K562 (cell line): ENCODE results near the gene BCL3. TPM values are rescaled to one million over a fixed set of nuclear protein-coding genes. Genes with fewer than 3 reads are reported as not detected.

Experiments
- ATAC-seq: fragments of 200-7000 bp; cut with Tn5 transposase; 3 replicates; pipeline ENCODE4 v1.9.1; 2020; ENCODE audit warnings: moderate library complexity
- BruUV-seq: library from RNA; stranded (reverse); fragments of 400-500 nt; replicated peaks from 2 replicates; lab custom pipeline; 2021; lab: Mats Ljungman, UMichigan
- CTCF ChIA-PET: fragments of 300-600 bp; formaldehyde crosslinking; extraction: SDS; loops from one replicate; lab custom pipeline; 2021; ENCODE audit warnings: low intra/inter-chr PET ratio; lab: Yijun Ruan, JAX
- POLR2A ChIA-PET: fragments of 300-600, 350-650 bp; sonication (Branson Sonifier 250); formaldehyde crosslinking; extraction: SDS; loops from one replicate; lab custom pipeline; 2021; ENCODE audit warnings: antibody characterized with exemption, inconsistent platforms; lab: Yijun Ruan, JAX
- DNase-seq, 4 experiments: peaks; one replicate each; pipeline versions ENCODE4 v3.0.0 to v3.0.0-alpha.2; 2011 to 2018; ENCODE audit warnings: low spot score in 3 of 4, mixed read lengths in 3 of 4; ENCODE audit errors: extremely low read depth in 1 of 4
- FAIRE-seq: peaks from 2 replicates; lab custom pipeline; 2011; peaks lifted over from hg19 to GRCh38; lab: Jason Lieb, UNC
- H2AFZ ChIP-seq: 2 replicates; pipeline ENCODE4 v1.6.0; 2011; ENCODE audit warnings: low read depth, low read length, control low read depth, inconsistent platforms
- H3K27ac ChIP-seq: fragments of 200-600 bp; 3 replicates; pipeline ENCODE4 v1.8.0; 2011; ENCODE audit warnings: low read depth, mild to moderate bottlenecking, control low read depth, inconsistent platforms, low read length, moderate library complexity, mixed read lengths; ENCODE audit errors: extremely low read depth
- H3K27me3 ChIP-seq, 2 experiments: fragments of 300-600 bp in 1 of 2; 2 replicates in 1 of 2; 3 replicates in 1 of 2; pipeline versions ENCODE4 v1.6.0 to v1.8.0; 2011; ENCODE audit warnings: inconsistent platforms in 2 of 2, low read length in 2 of 2, mild to moderate bottlenecking in 1 of 2, mixed read lengths in 1 of 2, moderate library complexity in 1 of 2; ENCODE audit not compliant: control insufficient read depth in 2 of 2, insufficient read depth in 2 of 2
- H3K36me3 ChIP-seq: fragments of 300-600 bp; 3 replicates; pipeline ENCODE4 v1.8.0; 2011; ENCODE audit warnings: mild to moderate bottlenecking, low read length, inconsistent platforms; ENCODE audit not compliant: control insufficient read depth, insufficient read depth
- H3K4me1 ChIP-seq, 2 experiments: fragments of 200-600 bp in 1 of 2; replicated peaks in 1 of 2; 2 replicates in 1 of 2; 3 replicates in 1 of 2; pipeline versions ENCODE4 v1.5.1 to v1.8.0; 2011; ENCODE audit warnings: inconsistent platforms in 2 of 2, low read length in 2 of 2, mild to moderate bottlenecking in 1 of 2, mixed read lengths in 1 of 2, moderate library complexity in 1 of 2; ENCODE audit not compliant: control insufficient read depth in 2 of 2, insufficient read depth in 2 of 2
- H3K4me2 ChIP-seq: 2 replicates; pipeline ENCODE4 v1.6.1; 2011; ENCODE audit warnings: low read length, control low read depth, inconsistent platforms, mixed read lengths; ENCODE audit not compliant: insufficient read depth
- H3K4me3 ChIP-seq: fragments of 200-600 bp; sonication (generic), shearing (Covaris generic); 2 replicates; pipeline ENCODE4 v1.5.1; 2016; ENCODE audit warnings: control low read depth, inconsistent platforms
- H3K79me2 ChIP-seq: fragments of 200-600 bp; 3 replicates; pipeline ENCODE4 v1.8.0; 2011; ENCODE audit warnings: low read length, inconsistent platforms; ENCODE audit not compliant: control insufficient read depth, insufficient read depth
- H3K9ac ChIP-seq, 2 experiments: 2 replicates each; pipeline versions ENCODE4 v1.6.0 to v1.6.1; 2011; ENCODE audit warnings: low read depth in 2 of 2, low read length in 2 of 2, control low read depth in 1 of 2, inconsistent platforms in 1 of 2, mild to moderate bottlenecking in 1 of 2, mixed read lengths in 1 of 2; ENCODE audit not compliant: insufficient read depth in 1 of 2
- H3K9me1 ChIP-seq: one replicate; pipeline ENCODE4 v1.6.0; 2011; ENCODE audit warnings: inconsistent platforms, mild to moderate bottlenecking, low read length, moderate library complexity; ENCODE audit not compliant: control insufficient read depth, insufficient read depth
- H3K9me3 ChIP-seq: replicated peaks from 2 replicates; pipeline ENCODE4 v1.5.1; 2011; ENCODE audit warnings: low read depth, low read length, inconsistent platforms; ENCODE audit not compliant: control insufficient read depth, insufficient read depth
- H4K20me1 ChIP-seq: replicated peaks from 2 replicates; pipeline ENCODE4 v1.6.1; 2011; ENCODE audit warnings: low read length, inconsistent platforms, mixed read lengths; ENCODE audit not compliant: control insufficient read depth, insufficient read depth
- DPF2 ChIP-seq: fragments of 450-650 bp; IDR thresholded peaks from 2 replicates; pipeline ENCODE4 v1.6.1; 2016
- MLLT1 ChIP-seq, 2 experiments: fragments of 450-650 bp; IDR thresholded peaks; 2 replicates each; pipeline ENCODE4 v1.6.1; 2016
- SMARCE1 ChIP-seq: fragments of 450-650 bp; IDR thresholded peaks from 2 replicates; pipeline ENCODE4 v1.7.1; 2016; ENCODE audit warnings: mild to moderate bottlenecking
- SMC3 ChIP-seq: conservative IDR thresholded peaks from 2 replicates; pipeline ENCODE4 v1.6.1; 2011; ENCODE audit warnings: low read depth, low read length, improper control_type of control experiment; ENCODE audit not compliant: insufficient read depth
- STAT5B ChIP-seq: fragments of 250-450 bp; sonication (Bioruptor Pico); IDR thresholded peaks from 2 replicates; pipeline ENCODE4 v1.8.0; 2021; ENCODE audit warnings: mild to moderate bottlenecking, inconsistent platforms
- TOE1 ChIP-seq, 2 experiments: fragments of 450-650 bp in 1 of 2; sonication (generic) in 1 of 2; formaldehyde crosslinking in 1 of 2; IDR thresholded peaks; 2 replicates each; pipeline versions ENCODE4 v1.7.1 to v1.8.0; 2016 to 2022; ENCODE audit warnings: borderline replicate concordance in 2 of 2, mild to moderate bottlenecking in 2 of 2, antibody characterized with exemption in 1 of 2, inconsistent platforms in 1 of 2, low read depth in 1 of 2, missing genetic modification reagents in 1 of 2, moderate library complexity in 1 of 2
- VEZF1 ChIP-seq: fragments of 200-800 bp; sonication (Bioruptor generic); IDR thresholded peaks from 2 replicates; pipeline ENCODE4 v1.6.1; 2017; ENCODE audit warnings: missing genetic modification characterization, missing compliant biosample characterization
- ZNF197 ChIP-seq: fragments of 200-800 bp; sonication (Bioruptor generic); IDR thresholded peaks from 2 replicates; pipeline ENCODE4 v1.6.1; 2016; ENCODE audit warnings: low read depth, missing genetic modification characterization, missing compliant biosample characterization
- ZNF24 ChIP-seq: fragments of 450-650 bp; IDR thresholded peaks from 2 replicates; pipeline ENCODE4 v1.6.1; 2016
- ZNF277 ChIP-seq: fragments of 250-450 bp; sonication (Bioruptor Pico); IDR thresholded peaks from 2 replicates; pipeline ENCODE4 v1.8.0; 2022; ENCODE audit warnings: inconsistent platforms, mild to moderate bottlenecking, moderate library complexity, borderline replicate concordance
- ZNF668 ChIP-seq: fragments of 250-450 bp; sonication (Bioruptor Pico); IDR thresholded peaks from 2 replicates; pipeline ENCODE4 v1.8.0; 2022; ENCODE audit warnings: mild to moderate bottlenecking, inconsistent platforms
- WGBS: fragments of 100-300 bp; shearing (Covaris generic); methylation state at CpG from one replicate; pipeline ENCODE4 v1.1.6; 2016; ENCODE audit warnings: low coverage, mixed read lengths; ENCODE audit not compliant: insufficient coverage; ENCODE audit errors: missing lambda C conversion rate; 5-methylcytosine and 5-hydroxymethylcytosine counted together
- in situ Hi-C: fragments of 300-500 bp; cut with MboI; formaldehyde crosslinking; loops from 4 replicates; pipeline ENCODE4 v1.15.0; 2018; ENCODE audit warnings: inconsistent platforms, mixed read lengths
- intact Hi-C: fragments of 100-400 bp; cut with micrococcal nuclease; formaldehyde crosslinking; loops from 2 replicates; pipeline ENCODE4 v1.14.2; 2022
- polyA plus RNA-seq, 8 experiments: library from polyadenylated mRNA; depleted of rRNA in 4 of 8; stranded (reverse) in 5 of 8; unstranded in 3 of 8; fragments of >200 nt; fragmentation: Nextera tagmentation in 2 of 8; fragmentation: Illumina TruSeq in 1 of 8; extraction: Ambion mirVana in 2 of 8; extraction: Trizol in 1 of 8; gene quantifications; 2 replicates each; pipeline versions ENCODE4 v1.2.1 to v1.2.3, GENCODE V29; 2011 to 2014; ENCODE audit warnings: inconsistent platforms in 1 of 8, missing spikeins in 1 of 8
- total RNA-seq, 7 experiments: library from RNA; depleted of rRNA in 6 of 7; stranded (reverse); fragments of >200 nt in 6 of 7; fragmentation: Illumina TruSeq in 2 of 7; extraction: Trizol in 2 of 7; gene quantifications; 2 replicates each; pipeline versions ENCODE4 v1.2.1 to v1.2.3, GENCODE V29; 2011 to 2021; ENCODE audit warnings: low replicate concordance in 1 of 7

The BCL3 gene
- total and polyA plus RNA-seq, 9 of the 15 experiments (the other 6 are each of a cell fraction or from before 2014, with no cell fraction given): 0.03 to 2.4 (median 0.50) TPM; not detected in 1

- no peak for TF ChIP-seq SMARCE1
- no peak for TF ChIP-seq ZNF24
- TF ChIP-seq TOE1 (IDR thresholded peaks at IDR 0.05; ENCODE audit: borderline replicate concordance): peak; percentile 44; the same call in 1 of the 2 replicates
- no peak for TF ChIP-seq TOE1 (CRISPR knock-in tag; IDR thresholded peaks at IDR 0.05; ENCODE audit: borderline replicate concordance, low read depth)
Measured at GRCh38 chr19:44767295-44768180, 19.0 kb downstream of the BCL3 start (continued).

- 13% methylated on average over 14 of the region's 15 CpGs for WGBS
- no peak for TF ChIP-seq ZNF197 (CRISPR knock-in tag)
- peak; percentile 29; the same call in 1 of the 2 replicates for TF ChIP-seq DPF2
- peak; percentile 94 for TF ChIP-seq SMC3
- peak in 1 of 2 experiments; percentile 69; a peak in 1 of 4 replicates for TF ChIP-seq MLLT1 (IDR thresholded peaks at IDR 0.05)
- TF ChIP-seq ZNF668 (CRISPR knock-in tag): no peak
- TF ChIP-seq STAT5B: no peak
- peak; percentile 72 for TF ChIP-seq VEZF1 (CRISPR knock-in tag)
- TF ChIP-seq ZNF277 (CRISPR knock-in tag): no peak
Measured at GRCh38 chr19:44770550-44771257, 22.2 kb downstream of the BCL3 start.

More at GRCh38 chr19:44770550-44771257, 22.2 kb downstream of the BCL3 start:
- H3K9ac ChIP-seq: peak overlapping the region in 1 of 2 experiments; percentile 39; a peak in 2 of 4 replicates
- CTCF ChIA-PET: interaction anchor here (0.6 to 2.5 kb wide), 9 partner anchors 12 to 163 kb away, joined by 3 to 34 read pairs (median 7); partner anchors contain the start of gene NECTIN2
- in situ Hi-C loops: no loop called here
- intact Hi-C loops: loop anchor here (1.0 to 2.0 kb wide), 5 partner anchors 46 to 200 kb away; no protein-coding TSS in a partner anchor
- peak overlapping the region; percentile 81 for H2AFZ ChIP-seq
- H3K4me2 ChIP-seq: peak overlapping the region; percentile 51
- DNase-seq (peak; percentile 97 to 100 (median 99)), FAIRE-seq (peak; percentile 100), ATAC-seq (peak; percentile 100)
- H3K4me1 ChIP-seq: peaks cover 4 to 10% of the 10 kb centered on the region in 2 experiments; a peak in 2 of 5 replicates
- no peak overlapping the region for H3K27ac ChIP-seq
- H3K9me1 ChIP-seq: no peaks in the 10 kb centered on the region
- H3K4me3 ChIP-seq: no peak overlapping the region
- H3K79me2 ChIP-seq: no peaks in the 10 kb centered on the region
- no peaks in the 10 kb centered on the region for H4K20me1 ChIP-seq
- H3K9me3 ChIP-seq: no peaks in the 10 kb centered on the region
- POLR2A ChIA-PET: interaction anchor here (0.6 to 2.9 kb wide), 11 partner anchors 9 to 82 kb away, joined by 3 to 16 read pairs (median 4); no protein-coding TSS in a partner anchor
- no peaks in the 10 kb centered on the region for H3K27me3 ChIP-seq
- no TSS peak for BruUV-seq
- no peaks in the 10 kb centered on the region for H3K36me3 ChIP-seq
